OCI-LY3 (cell line): Measurements from ENCODE around the gene RAI1.

ENCODE experiments used
- CTCF ChIP-seq: fragments of 200-600, 300-600 bp; sonication (generic); IDR thresholded peaks from 2 replicates; pipeline ENCODE4 v1.5.1; 2014; ENCODE audit warnings: antibody characterized with exemption, low read length, low read depth
- EZH2phosphoT487 ChIP-seq: fragments of 200-600 bp; shearing (Covaris generic); IDR thresholded peaks from 2 replicates; pipeline ENCODE4 v1.6.1; 2018; ENCODE audit warnings: antibody characterized with exemption, mixed run types, low read depth

- no peak for TF ChIP-seq CTCF
- no peak for TF ChIP-seq EZH2phosphoT487
These were observed 12.3 kb upstream of the RAI1 start for GRCh38 chr17:17668775-17669579.
